Uterus (tissue), 4 donors: ENCODE measurements around the gene IL17B. TPM values are rescaled to one million over a fixed set of nuclear protein-coding genes. Genes with fewer than 3 reads are reported as not detected.

Experiments
- DNase-seq, 2 donors: peaks; one replicate each; pipeline ENCODE4 v3.0.0-alpha.2; 2019 to 2020
- H3K27ac ChIP-seq, 2 donors: fragments of 200-600 bp; sonication (generic); 1 replicate in 1 of 2; 2 replicates in 1 of 2; pipeline ENCODE4 v1.5.1; 2016 to 2018
- H3K27me3 ChIP-seq, 2 donors: fragments of 200-600 bp; sonication (generic); one replicate each; pipeline ENCODE4 v1.5.1; 2018 to 2019; ENCODE audit warnings: control low read depth in 1 of 2
- H3K36me3 ChIP-seq, 2 donors: fragments of 200-600 bp; sonication (generic); one replicate each; pipeline ENCODE4 v1.5.1; 2019; ENCODE audit warnings: control low read depth in 1 of 2
- H3K4me1 ChIP-seq, 2 donors: fragments of 200-600 bp; sonication (generic); one replicate each; pipeline ENCODE4 v1.5.1; 2018 to 2019; ENCODE audit warnings: control low read depth in 1 of 2
- H3K4me3 ChIP-seq, 2 donors: fragments of 200-600 bp; sonication (generic); 1 replicate in 1 of 2; 2 replicates in 1 of 2; pipeline ENCODE4 v1.5.1; 2018 to 2019; ENCODE audit warnings: mild to moderate bottlenecking in 1 of 2
- H3K9me3 ChIP-seq, 2 donors: fragments of 200-600 bp; sonication (generic); one replicate each; pipeline ENCODE4 v1.5.1; 2019; ENCODE audit warnings: control low read depth in 1 of 2
- POLR2A ChIP-seq, 2 donors: fragments of 450-650 bp; IDR thresholded peaks; one replicate each; pipeline ENCODE4 v1.6.1; 2016; ENCODE audit warnings: antibody characterized with exemption in 2 of 2, mild to moderate bottlenecking in 1 of 2, moderate library complexity in 1 of 2
- intact Hi-C: fragments of 100-400 bp; cut with DNase I; formaldehyde crosslinking; loops from one replicate; pipeline ENCODE4 v1.15.1; 2023; ENCODE audit warnings: low total_unique reads
- total RNA-seq, 4 donors: library from RNA; depleted of rRNA in 3 of 4; stranded (reverse); fragments of >200 nt in 3 of 4; gene quantifications; one replicate each; pipeline versions ENCODE4 v1.1.0 to v1.2.4, GENCODE V29; 2014 to 2023
- TF ChIP-seq, protein P1 (sequence below), 4 experiments: fragments of 200-600 bp in 2 of 4; fragments of 450-650 bp in 2 of 4; sonication (generic) in 2 of 4; IDR thresholded peaks; one replicate each; pipeline ENCODE4 v1.5.1; 2016 to 2019; ENCODE audit warnings: antibody characterized with exemption in 4 of 4, mild to moderate bottlenecking in 2 of 4, moderate library complexity in 1 of 4
- donor health status: DM: yes; HTN: yes; CAD: no.

The IL17B gene
- total RNA-seq, 4 donors from 2014 or later, result 1.6 to 2.3 TPM; not detected in 2

DNA sequence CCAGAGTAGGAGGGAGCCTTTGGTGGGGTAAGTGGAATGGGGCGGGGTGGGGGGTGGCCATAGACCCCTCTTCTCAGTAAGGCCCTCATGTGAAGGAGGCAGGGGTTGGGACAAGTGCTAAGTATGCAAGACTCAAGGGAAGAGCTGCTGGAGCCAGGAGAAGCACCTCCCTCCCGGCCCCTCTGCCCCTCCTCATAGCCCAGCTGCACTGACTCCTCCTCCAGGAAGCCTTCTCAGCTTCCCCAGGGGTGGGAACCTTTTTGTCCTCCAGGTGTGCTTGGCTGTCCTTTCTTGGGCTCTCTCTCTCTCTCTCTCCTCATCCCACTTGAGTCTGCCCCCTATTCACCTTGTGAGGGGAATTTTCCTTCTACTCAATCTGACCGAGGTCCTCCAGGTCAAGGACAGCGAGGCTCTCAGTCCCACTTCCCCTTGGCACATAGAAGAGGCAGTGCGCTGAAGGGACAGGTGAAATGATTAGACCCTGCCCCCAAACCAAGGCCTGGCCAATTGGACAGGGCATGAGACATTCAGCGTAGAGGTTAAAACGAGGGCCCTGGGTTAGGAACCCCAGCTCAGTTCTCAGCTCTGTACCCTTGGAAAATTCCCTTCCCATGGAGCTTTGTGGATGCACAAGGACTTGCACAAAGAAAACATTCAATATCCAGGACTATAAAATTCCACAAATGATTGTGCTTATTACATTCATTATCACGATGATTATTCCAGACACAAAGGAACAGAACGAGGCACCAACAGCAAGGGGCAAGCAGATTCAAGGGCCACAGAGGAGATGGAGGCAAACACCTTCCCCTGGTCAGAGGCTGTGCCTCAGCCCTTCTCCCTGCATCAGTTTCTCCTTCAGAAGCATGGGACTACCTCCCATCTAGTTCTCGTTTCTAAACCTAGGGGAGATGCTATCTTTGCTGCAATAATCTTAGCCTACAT lies 45.6 kb upstream of the IL17B start:
- H3K27ac ChIP-seq, result peak overlapping the region; percentile 99
- H3K4me1 ChIP-seq, result peaks cover 15 to 16% of the 10 kb centered on the region in 2 donors
- H3K4me3 ChIP-seq, result no peak overlapping the region
- intact Hi-C loops, result no loop called here
- no peaks in the 10 kb centered on the region for H3K36me3 ChIP-seq
- no peaks in the 10 kb centered on the region for H3K9me3 ChIP-seq
- no peak for DNase-seq
- no peaks in the 10 kb centered on the region for H3K27me3 ChIP-seq
- TF ChIP-seq, protein P1, sequence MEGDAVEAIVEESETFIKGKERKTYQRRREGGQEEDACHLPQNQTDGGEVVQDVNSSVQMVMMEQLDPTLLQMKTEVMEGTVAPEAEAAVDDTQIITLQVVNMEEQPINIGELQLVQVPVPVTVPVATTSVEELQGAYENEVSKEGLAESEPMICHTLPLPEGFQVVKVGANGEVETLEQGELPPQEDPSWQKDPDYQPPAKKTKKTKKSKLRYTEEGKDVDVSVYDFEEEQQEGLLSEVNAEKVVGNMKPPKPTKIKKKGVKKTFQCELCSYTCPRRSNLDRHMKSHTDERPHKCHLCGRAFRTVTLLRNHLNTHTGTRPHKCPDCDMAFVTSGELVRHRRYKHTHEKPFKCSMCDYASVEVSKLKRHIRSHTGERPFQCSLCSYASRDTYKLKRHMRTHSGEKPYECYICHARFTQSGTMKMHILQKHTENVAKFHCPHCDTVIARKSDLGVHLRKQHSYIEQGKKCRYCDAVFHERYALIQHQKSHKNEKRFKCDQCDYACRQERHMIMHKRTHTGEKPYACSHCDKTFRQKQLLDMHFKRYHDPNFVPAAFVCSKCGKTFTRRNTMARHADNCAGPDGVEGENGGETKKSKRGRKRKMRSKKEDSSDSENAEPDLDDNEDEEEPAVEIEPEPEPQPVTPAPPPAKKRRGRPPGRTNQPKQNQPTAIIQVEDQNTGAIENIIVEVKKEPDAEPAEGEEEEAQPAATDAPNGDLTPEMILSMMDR (IDR thresholded peaks at IDR 0.05), result no peak
- no peak for TF ChIP-seq POLR2A (IDR thresholded peaks at IDR 0.05)

DNA sequence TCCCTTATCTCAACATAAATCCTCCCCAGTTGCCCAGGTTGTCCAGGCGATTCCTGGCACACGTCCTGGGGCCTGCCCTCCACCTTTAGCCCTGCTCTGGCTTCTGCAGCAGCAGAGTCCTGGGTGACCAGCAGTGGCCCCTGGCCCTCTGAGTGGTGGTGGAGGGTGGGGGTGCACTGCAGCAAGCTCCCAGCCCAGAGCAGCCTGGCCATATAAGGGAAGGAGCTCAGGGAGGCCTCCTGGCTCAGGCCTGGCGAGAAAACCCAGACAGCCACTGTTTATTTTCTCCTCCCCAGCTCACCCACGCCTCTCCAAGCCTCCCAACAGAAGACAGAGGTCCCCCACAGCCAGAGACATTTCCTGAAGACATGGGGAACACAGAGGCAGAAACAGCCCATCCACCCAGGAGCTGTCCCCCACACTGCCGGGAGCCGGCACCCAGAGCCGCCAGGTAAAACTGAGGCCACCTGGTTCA lies 44.7 kb upstream of the IL17B start:
- Histone ChIP-seq H3K9me3 (no peaks in the 10 kb centered on the region), H3K27me3 (no peaks in the 10 kb centered on the region), H3K4me1 (peaks cover 18 to 19% of the 10 kb centered on the region in 2 donors), H3K27ac (peak overlapping the region; percentile 99), H3K4me3 (no peak overlapping the region), H3K36me3 (no peaks in the 10 kb centered on the region)
- DNase-seq, result peak; percentile 60 to 62
- intact Hi-C loops, result no loop called here
- TF ChIP-seq, protein P1 (IDR thresholded peaks at IDR 0.05), result no peak
- no peak for TF ChIP-seq POLR2A (IDR thresholded peaks at IDR 0.05)

DNA sequence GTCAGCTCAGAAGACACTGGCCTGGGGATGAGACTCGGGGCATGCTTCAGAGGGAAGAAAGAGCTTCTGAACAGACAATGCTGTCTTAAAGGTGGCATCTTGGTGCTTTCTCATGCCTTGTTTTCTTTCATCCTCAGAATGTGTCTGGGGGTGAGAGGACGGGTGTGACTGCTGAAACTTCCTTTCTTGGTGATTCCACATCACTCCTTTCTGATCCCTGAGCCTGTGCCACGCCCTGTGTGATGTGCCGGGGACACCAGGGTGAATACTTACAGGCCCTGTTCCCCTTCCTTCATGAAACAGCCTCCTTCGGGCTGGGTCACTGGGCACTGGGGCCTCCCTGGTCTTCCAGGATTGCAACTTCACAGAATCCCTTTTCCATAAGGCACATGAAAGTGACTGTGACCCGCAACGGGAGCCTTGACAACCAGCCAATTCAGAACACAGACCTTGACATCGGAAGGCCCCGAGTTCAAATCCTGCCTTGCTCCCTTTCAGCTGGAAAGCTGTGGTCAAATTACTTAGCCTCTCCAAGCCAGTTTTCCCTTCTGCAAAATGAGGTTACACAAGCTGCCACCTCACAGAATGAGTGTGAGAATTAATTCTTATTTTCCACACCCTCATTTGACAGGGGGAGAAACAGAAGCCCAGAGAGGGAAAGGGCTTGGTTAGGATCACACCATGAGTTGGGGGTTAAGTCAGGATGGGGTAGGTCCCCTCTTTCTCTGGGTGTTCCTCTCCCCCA lies 44.1 kb upstream of the IL17B start:
- DNase-seq, result peak; percentile 46 to 48
- TF ChIP-seq, protein P1 (IDR thresholded peaks at IDR 0.05), result no peak
- no peak for TF ChIP-seq POLR2A (IDR thresholded peaks at IDR 0.05)
- peaks cover 18 to 19% of the 10 kb centered on the region in 2 donors for H3K4me1 ChIP-seq
- no peak overlapping the region for H3K4me3 ChIP-seq
- H3K36me3 ChIP-seq, result no peaks in the 10 kb centered on the region
- H3K9me3 ChIP-seq, result no peaks in the 10 kb centered on the region
- H3K27ac ChIP-seq, result peak overlapping the region; percentile 99
- H3K27me3 ChIP-seq, result no peaks in the 10 kb centered on the region
- intact Hi-C loops, result no loop called here

- H3K4me3 ChIP-seq, result no peak overlapping the region
- no peaks in the 10 kb centered on the region for H3K9me3 ChIP-seq
- no peaks in the 10 kb centered on the region for H3K27me3 ChIP-seq
- no peak for TF ChIP-seq POLR2A (IDR thresholded peaks at IDR 0.05)
- TF ChIP-seq, protein P1 (IDR thresholded peaks at IDR 0.05), result no peak
- intact Hi-C loops, result no loop called here
- peaks cover 18 to 19% of the 10 kb centered on the region in 2 donors for H3K4me1 ChIP-seq
- H3K27ac ChIP-seq, result peak overlapping the region; percentile 99
- no peaks in the 10 kb centered on the region for H3K36me3 ChIP-seq
- DNase-seq, result peak; percentile 90 to 92
Measured at GRCh38 chr5:149422366-149423048, 43.4 kb upstream of the IL17B start.
